IMR-90 (cell line): ENCODE results near the gene NRP1. TPM values are rescaled to one million over a fixed set of nuclear protein-coding genes. Genes with fewer than 3 reads are reported as not detected.

Source experiments
- ATAC-seq: fragments of 200-7000 bp; cut with Tn5 transposase; 2 replicates; pipeline ENCODE4 v1.9.1; 2020; ENCODE audit warnings: low read depth, mild to moderate bottlenecking, moderate library complexity
- BruUV-seq: library from RNA; stranded (reverse); fragments of 400-500 nt; replicated peaks from 2 replicates; lab custom pipeline; 2021; lab: Mats Ljungman, UMichigan
- CTCF ChIA-PET: fragments of 300-600 bp; formaldehyde crosslinking; extraction: SDS; loops from one replicate; lab custom pipeline; 2021; ENCODE audit warnings: antibody characterized with exemption; lab: Yijun Ruan, JAX
- POLR2A ChIA-PET: fragments of 300-600 bp; sonication (Branson Sonifier 250); formaldehyde crosslinking; loops from one replicate; lab custom pipeline; 2022; ENCODE audit warnings: antibody characterized with exemption; ENCODE audit not compliant: unreplicated experiment; lab: Charles Lee
- DNase-seq: peaks from one replicate; pipeline ENCODE4 v3.0.0; 2013
- H2AFZ ChIP-seq: replicated peaks from 2 replicates; pipeline ENCODE3; 2013; ENCODE audit warnings: low read length, mild to moderate bottlenecking; ENCODE audit not compliant: poor library complexity
- H2AK5ac ChIP-seq: 2 replicates; pipeline ENCODE4 v1.6.1; 2013; ENCODE audit warnings: low read depth, low read length, inconsistent platforms
- H2AK9ac ChIP-seq: replicated peaks from 2 replicates; pipeline ENCODE3; 2013; ENCODE audit warnings: mild to moderate bottlenecking, low read depth, low read length, moderate library complexity; ENCODE audit not compliant: poor library complexity
- H2BK120ac ChIP-seq: 2 replicates; pipeline ENCODE4 v1.6.1; 2013; ENCODE audit warnings: low read depth, low read length, inconsistent platforms
- H2BK15ac ChIP-seq: 3 replicates; pipeline ENCODE4 v1.6.1; 2013; ENCODE audit warnings: low read depth, low read length, inconsistent platforms
- H2BK20ac ChIP-seq: 2 replicates; pipeline ENCODE4 v1.6.1; 2013; ENCODE audit warnings: low read depth, mild to moderate bottlenecking, inconsistent platforms, low read length, moderate library complexity
- H2BK5ac ChIP-seq: 2 replicates; pipeline ENCODE4 v1.6.1; 2013; ENCODE audit warnings: mild to moderate bottlenecking, low read depth, low read length, inconsistent platforms; ENCODE audit not compliant: poor library complexity, severe bottlenecking
- H3K14ac ChIP-seq: replicated peaks from 2 replicates; pipeline ENCODE4 v1.6.1; 2013; ENCODE audit warnings: low read depth, low read length, inconsistent platforms
- H3K18ac ChIP-seq: 2 replicates; pipeline ENCODE4 v1.6.1; 2013; ENCODE audit warnings: low read depth, low read length, control low read depth
- H3K23ac ChIP-seq: 2 replicates; pipeline ENCODE4 v1.6.1; 2013; ENCODE audit warnings: low read depth, low read length, inconsistent platforms
- H3K27ac ChIP-seq: 2 replicates; pipeline ENCODE4 v1.5.1; 2013; ENCODE audit warnings: mild to moderate bottlenecking, control low read depth, low read length; ENCODE audit not compliant: insufficient read depth
- H3K27me3 ChIP-seq: 2 replicates; pipeline ENCODE4 v1.6.1; 2013; ENCODE audit warnings: low read length; ENCODE audit not compliant: control insufficient read depth, insufficient read depth
- H3K36me3 ChIP-seq: 2 replicates; pipeline ENCODE4 v1.6.1; 2013; ENCODE audit warnings: low read length, mixed read lengths; ENCODE audit not compliant: control insufficient read depth, insufficient read depth
- H3K4ac ChIP-seq: 2 replicates; pipeline ENCODE4 v1.6.1; 2013; ENCODE audit warnings: low read depth, low read length, inconsistent platforms
- H3K4me1 ChIP-seq: 2 replicates; pipeline ENCODE4 v1.6.1; 2013; ENCODE audit warnings: low read length, mixed read lengths; ENCODE audit not compliant: control insufficient read depth, insufficient read depth
- H3K4me2 ChIP-seq: 2 replicates; pipeline ENCODE4 v1.6.1; 2013; ENCODE audit warnings: low read depth, mild to moderate bottlenecking, control low read depth, low read length, moderate library complexity
- H3K4me3 ChIP-seq: 2 replicates; pipeline ENCODE4 v1.5.1; 2013; ENCODE audit warnings: low read depth, mild to moderate bottlenecking, control low read depth, low read length, moderate library complexity; ENCODE audit not compliant: insufficient read depth
- H3K56ac ChIP-seq: 2 replicates; pipeline ENCODE4 v1.6.1; 2013; ENCODE audit warnings: low read length, inconsistent platforms; ENCODE audit not compliant: insufficient read depth; ENCODE audit errors: extremely low read depth
- H3K79me1 ChIP-seq, 2 experiments: 2 replicates each; pipeline ENCODE4 v1.6.1; 2013; ENCODE audit warnings: low read length in 2 of 2, inconsistent platforms in 1 of 2, low read depth in 1 of 2
- H3K9ac ChIP-seq: 2 replicates; pipeline ENCODE4 v1.6.1; 2013; ENCODE audit warnings: low read depth, low read length, control low read depth
- H3K9me1 ChIP-seq: 2 replicates; pipeline ENCODE4 v1.6.1; 2013; ENCODE audit warnings: low read length, inconsistent platforms; ENCODE audit not compliant: insufficient read depth
- H3K9me3 ChIP-seq: 2 replicates; pipeline ENCODE4 v1.6.1; 2013; ENCODE audit warnings: low read length; ENCODE audit not compliant: control insufficient read depth, insufficient read depth
- H4K20me1 ChIP-seq: 2 replicates; pipeline ENCODE4 v1.6.1; 2013; ENCODE audit warnings: low read length, inconsistent platforms; ENCODE audit not compliant: insufficient read depth
- H4K5ac ChIP-seq: 2 replicates; pipeline ENCODE4 v1.6.1; 2013; ENCODE audit warnings: mild to moderate bottlenecking, low read depth, low read length, control low read depth
- H4K8ac ChIP-seq, 2 experiments: 2 replicates each; pipeline ENCODE4 v1.6.1; 2013; ENCODE audit warnings: low read depth in 2 of 2, low read length in 2 of 2, control low read depth in 1 of 2, inconsistent platforms in 1 of 2
- H4K91ac ChIP-seq: 2 replicates; pipeline ENCODE4 v1.6.1; 2013; ENCODE audit warnings: low read depth, low read length, inconsistent platforms; ENCODE audit not compliant: insufficient read depth
- MAFK ChIP-seq: IDR thresholded peaks from 2 replicates; pipeline ENCODE4 v1.6.1; 2012; ENCODE audit warnings: low read depth, low read length, improper control_type of control experiment
- RAD21 ChIP-seq: IDR thresholded peaks from 2 replicates; pipeline ENCODE4 v1.6.1; 2012; ENCODE audit warnings: low read length, improper control_type of control experiment
- SMC3 ChIP-seq: fragments of 150-350 bp; IDR thresholded peaks from 2 replicates; pipeline ENCODE4 v1.6.1; 2016; ENCODE audit warnings: low read depth, mild to moderate bottlenecking, antibody characterized with exemption, low read length, moderate library complexity
- dilution Hi-C: fragments of 300-500 bp; cut with HindIII; formaldehyde crosslinking; loops from one replicate; pipeline ENCODE4 v1.14.3; 2018; ENCODE audit warnings: low sequenced_read_pairs; ENCODE audit not compliant: unreplicated experiment
- in situ Hi-C: fragments of 300-500 bp; cut with MboI; formaldehyde crosslinking; loops from 3 replicates; pipeline ENCODE4 v1.14.3; 2019; ENCODE audit warnings: low sequenced_read_pairs, inconsistent platforms, mixed read lengths
- intact Hi-C: fragments of 100-400 bp; cut with micrococcal nuclease; formaldehyde crosslinking; loops from 2 replicates; pipeline ENCODE4 v1.10.0; 2022
- polyA plus RNA-seq, 3 experiments: library from polyadenylated mRNA; depleted of rRNA; stranded (reverse); fragments of >200 nt; gene quantifications; 2 replicates each; pipeline ENCODE4 v1.2.3, GENCODE V29; 2012; ENCODE audit warnings: low replicate concordance in 1 of 3
- total RNA-seq: library from RNA; depleted of rRNA; stranded (reverse); fragments of >200 nt; gene quantifications from 2 replicates; pipeline ENCODE4 v1.2.3, GENCODE V29; 2012
- TF ChIP-seq, protein P1 (sequence below): conservative IDR thresholded peaks from 2 replicates; pipeline ENCODE4 v1.5.1; 2012; ENCODE audit warnings: mild to moderate bottlenecking, low read depth, low read length, improper control_type of control experiment

Gene NRP1
- total and polyA plus RNA-seq, 2 of the 4 experiments (the other 2 are of a cell fraction) = 108 to 227 TPM

DNA sequence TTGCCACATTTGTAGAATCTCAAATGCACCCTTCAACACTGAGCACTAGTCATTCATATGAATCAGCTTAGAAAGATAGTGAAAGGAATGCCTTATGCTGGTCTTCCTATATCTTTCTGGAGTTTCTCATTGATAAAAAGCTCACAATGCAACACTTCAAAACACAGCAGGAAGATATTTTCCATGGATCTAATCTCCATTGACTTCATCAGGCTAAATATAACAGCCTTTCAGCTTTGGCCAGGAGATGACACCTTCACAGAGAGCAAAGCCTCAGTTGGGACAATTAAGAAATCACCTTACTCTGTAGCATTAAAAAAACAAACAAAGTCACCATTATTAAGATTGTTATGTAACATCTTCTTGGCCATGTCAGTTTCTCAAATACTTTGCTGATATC lies 6.7 kb downstream of the NRP1 start:
- Histone ChIP-seq H3K9me1 (0 out of 2 replicates have a peak, but pooled peaks cover 4% of the 10 kb centered on the region), H3K36me3 (peaks cover 7% of the 10 kb centered on the region), H2AK5ac (no peak overlapping the region), H2BK15ac (no peak overlapping the region), H3K56ac (no peak overlapping the region), H3K4me2 (peak overlapping the region; percentile 58; the same call in 1 of the 2 replicates), H3K9me3 (no peaks in the 10 kb centered on the region), H4K5ac (no peak overlapping the region; the same call in 1 of the 2 replicates), H3K79me1 (peaks cover 10 to 40% of the 10 kb centered on the region in 2 experiments), H3K4me1 (peaks cover 9% of the 10 kb centered on the region; the same call in 1 of the 2 replicates), H3K23ac (no peak overlapping the region), H4K8ac (no peak overlapping the region), H2BK5ac (no peak overlapping the region), H2AK9ac (no peak overlapping the region), H2BK20ac (no peak overlapping the region), H3K4me3 (no peak overlapping the region), H2BK120ac (no peak overlapping the region), H3K18ac (no peak overlapping the region), H4K20me1 (no peaks in the 10 kb centered on the region), H2AFZ (no peak overlapping the region), H3K27me3 (no peaks in the 10 kb centered on the region), H3K14ac (no peak overlapping the region), H3K27ac (no peak overlapping the region), H4K91ac (no peak overlapping the region), H3K9ac (no peak overlapping the region), H3K4ac (no peak overlapping the region)
- TF ChIP-seq, protein P1, sequence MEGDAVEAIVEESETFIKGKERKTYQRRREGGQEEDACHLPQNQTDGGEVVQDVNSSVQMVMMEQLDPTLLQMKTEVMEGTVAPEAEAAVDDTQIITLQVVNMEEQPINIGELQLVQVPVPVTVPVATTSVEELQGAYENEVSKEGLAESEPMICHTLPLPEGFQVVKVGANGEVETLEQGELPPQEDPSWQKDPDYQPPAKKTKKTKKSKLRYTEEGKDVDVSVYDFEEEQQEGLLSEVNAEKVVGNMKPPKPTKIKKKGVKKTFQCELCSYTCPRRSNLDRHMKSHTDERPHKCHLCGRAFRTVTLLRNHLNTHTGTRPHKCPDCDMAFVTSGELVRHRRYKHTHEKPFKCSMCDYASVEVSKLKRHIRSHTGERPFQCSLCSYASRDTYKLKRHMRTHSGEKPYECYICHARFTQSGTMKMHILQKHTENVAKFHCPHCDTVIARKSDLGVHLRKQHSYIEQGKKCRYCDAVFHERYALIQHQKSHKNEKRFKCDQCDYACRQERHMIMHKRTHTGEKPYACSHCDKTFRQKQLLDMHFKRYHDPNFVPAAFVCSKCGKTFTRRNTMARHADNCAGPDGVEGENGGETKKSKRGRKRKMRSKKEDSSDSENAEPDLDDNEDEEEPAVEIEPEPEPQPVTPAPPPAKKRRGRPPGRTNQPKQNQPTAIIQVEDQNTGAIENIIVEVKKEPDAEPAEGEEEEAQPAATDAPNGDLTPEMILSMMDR = peak; percentile 44
- TF ChIP-seq SMC3 (peak; percentile 37; the same call in 1 of the 2 replicates), RAD21 (peak; percentile 49), MAFK (no peak)
- peak; percentile 4; the same call in 1 of the 2 replicates for ATAC-seq
- in situ Hi-C loops = loop anchor here (25.0 kb wide), 2 partner anchors 585 to 785 kb away; no protein-coding TSS in a partner anchor
- POLR2A ChIA-PET = no interaction called here
- CTCF ChIA-PET = interaction anchor here (0.6 to 2.1 kb wide), 5 partner anchors 51 to 1311 kb away, joined by 3 to 10 read pairs (median 4); no protein-coding TSS in a partner anchor
- DNase-seq = peak; percentile 47
- no TSS peak for BruUV-seq
- intact Hi-C loops = no loop called here
- dilution Hi-C loops = no loop called here
